Midbrain (tissue), 1 donor: ENCODE data around the gene BPIFB2.

ENCODE experiments used
- DNase-seq: peaks from one replicate; lab custom pipeline; 2025; lab: John Stamatoyannopoulos, UW

BPIFB2 gene

GRCh38 chr20:33070111-33071053, 62.9 kb downstream of the BPIFB2 start:
- DNase-seq: no peak

GRCh38 chr20:33071198-33071597, 63.7 kb downstream of the BPIFB2 start:
- no peak for DNase-seq

- no peak for DNase-seq
Measured at GRCh38 chr20:33072362-33072761, 64.9 kb downstream of the BPIFB2 start.

GRCh38 chr20:33072813-33073212, 65.3 kb downstream of the BPIFB2 start:
- DNase-seq: no peak
